Liver (tissue), 3 donors: ENCODE results near the gene TBC1D9B.

Source experiments
- RAD21 ChIP-seq, 2 donors: IDR thresholded peaks; 2 replicates each; pipeline ENCODE4 v1.6.1; 2016; ENCODE audit warnings: antibody characterized with exemption in 2 of 2, mild to moderate bottlenecking in 2 of 2
- SP1 ChIP-seq: IDR thresholded peaks from 2 replicates; pipeline ENCODE4 v1.6.1; 2018; ENCODE audit warnings: antibody characterized with exemption, mild to moderate bottlenecking
- TF ChIP-seq, protein P1 (sequence below): fragments of 150-350 bp; IDR thresholded peaks from 2 replicates; pipeline ENCODE4 v1.5.1; 2017; ENCODE audit warnings: improper control_type of control experiment, low read depth, low read length; ENCODE audit not compliant: missing input control
- donor health status: healthy.
- donor health status: healthy.

- TF ChIP-seq, protein P1, sequence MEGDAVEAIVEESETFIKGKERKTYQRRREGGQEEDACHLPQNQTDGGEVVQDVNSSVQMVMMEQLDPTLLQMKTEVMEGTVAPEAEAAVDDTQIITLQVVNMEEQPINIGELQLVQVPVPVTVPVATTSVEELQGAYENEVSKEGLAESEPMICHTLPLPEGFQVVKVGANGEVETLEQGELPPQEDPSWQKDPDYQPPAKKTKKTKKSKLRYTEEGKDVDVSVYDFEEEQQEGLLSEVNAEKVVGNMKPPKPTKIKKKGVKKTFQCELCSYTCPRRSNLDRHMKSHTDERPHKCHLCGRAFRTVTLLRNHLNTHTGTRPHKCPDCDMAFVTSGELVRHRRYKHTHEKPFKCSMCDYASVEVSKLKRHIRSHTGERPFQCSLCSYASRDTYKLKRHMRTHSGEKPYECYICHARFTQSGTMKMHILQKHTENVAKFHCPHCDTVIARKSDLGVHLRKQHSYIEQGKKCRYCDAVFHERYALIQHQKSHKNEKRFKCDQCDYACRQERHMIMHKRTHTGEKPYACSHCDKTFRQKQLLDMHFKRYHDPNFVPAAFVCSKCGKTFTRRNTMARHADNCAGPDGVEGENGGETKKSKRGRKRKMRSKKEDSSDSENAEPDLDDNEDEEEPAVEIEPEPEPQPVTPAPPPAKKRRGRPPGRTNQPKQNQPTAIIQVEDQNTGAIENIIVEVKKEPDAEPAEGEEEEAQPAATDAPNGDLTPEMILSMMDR = no peak
- TF ChIP-seq SP1 = no peak
- TF ChIP-seq RAD21 (IDR thresholded peaks at IDR 0.05) = no peak
Observed at GRCh38 chr5:179892255-179892654, 15.4 kb downstream of the TBC1D9B start.
